IPS-20b (cell line): Measurements from ENCODE around the gene TLE3.

Experiments
- H3K27ac ChIP-seq: one replicate; pipeline ENCODE4 v1.5.1; 2013; ENCODE audit warnings: low read length
- H3K27me3 ChIP-seq: 2 replicates; pipeline ENCODE4 v1.6.1; 2013; ENCODE audit warnings: mild to moderate bottlenecking, low read length, inconsistent platforms; ENCODE audit not compliant: insufficient read depth
- H3K36me3 ChIP-seq: 2 replicates; pipeline ENCODE4 v1.6.1; 2013; ENCODE audit warnings: low read depth, mild to moderate bottlenecking, inconsistent platforms, low read length, moderate library complexity; ENCODE audit not compliant: insufficient read depth
- H3K4me1 ChIP-seq: 2 replicates; pipeline ENCODE4 v1.6.1; 2013; ENCODE audit warnings: mild to moderate bottlenecking, control low read depth, inconsistent platforms, low read length, moderate library complexity; ENCODE audit not compliant: insufficient read depth
- H3K4me3 ChIP-seq: 2 replicates; pipeline ENCODE4 v1.5.1; 2013; ENCODE audit warnings: mild to moderate bottlenecking, low read length, inconsistent platforms
- H3K9ac ChIP-seq: 2 replicates; pipeline ENCODE4 v1.6.1; 2013; ENCODE audit warnings: low read depth, mild to moderate bottlenecking, inconsistent platforms, low read length, moderate library complexity
- H3K9me3 ChIP-seq: 2 replicates; pipeline ENCODE4 v1.6.1; 2013; ENCODE audit warnings: mild to moderate bottlenecking, low read depth, low read length, inconsistent platforms; ENCODE audit not compliant: insufficient read depth

Gene TLE3

DNA sequence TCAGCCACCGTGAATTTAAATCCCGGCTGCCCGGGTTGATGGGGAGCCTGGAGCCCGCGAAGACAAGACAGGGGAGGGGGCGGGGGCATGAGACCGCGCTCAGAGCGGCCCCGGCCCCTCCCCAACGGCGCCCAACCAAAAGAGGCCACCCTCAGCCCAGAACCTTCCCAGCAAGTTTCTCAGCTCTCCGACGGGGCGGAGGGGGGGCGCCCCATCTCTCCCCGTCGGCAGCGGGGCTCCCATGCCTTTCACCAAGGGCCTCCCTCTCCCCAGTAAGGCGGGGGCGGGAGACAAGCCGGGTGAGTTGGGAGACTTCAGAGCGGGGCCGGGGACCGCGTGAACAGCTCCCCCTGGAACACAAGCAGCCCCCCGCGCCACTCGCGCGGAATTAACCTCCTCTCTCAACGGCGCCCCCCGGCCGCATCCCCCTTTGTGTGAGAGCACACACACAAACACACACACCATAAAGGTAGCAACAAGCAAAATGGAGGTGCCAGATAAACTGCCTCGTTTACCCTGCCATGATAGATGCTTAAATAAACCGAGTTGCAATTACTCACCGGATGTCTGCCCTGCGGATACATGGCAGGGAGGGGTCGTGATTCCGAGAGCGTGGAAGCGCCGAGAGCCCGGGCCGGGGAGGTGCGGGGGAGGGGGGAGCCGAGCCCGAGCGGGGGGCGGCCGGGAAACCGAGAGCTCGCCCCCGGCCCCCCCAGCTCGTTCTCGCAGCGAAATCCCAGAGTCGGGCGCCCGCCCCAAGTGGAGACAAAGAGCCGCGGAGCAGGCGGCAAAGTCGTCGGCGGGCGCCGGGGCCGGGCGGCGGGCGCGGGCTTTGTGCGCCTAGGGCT lies 1.3 kb downstream of the TLE3 start:
- H3K36me3 ChIP-seq: peaks cover 29% of the 10 kb centered on the region
- no peaks in the 10 kb centered on the region for H3K9me3 ChIP-seq
- peaks cover 38% of the 10 kb centered on the region for H3K4me1 ChIP-seq
- H3K9ac ChIP-seq: peak overlapping the region; percentile 91
- peaks cover 38% of the 10 kb centered on the region for H3K27me3 ChIP-seq
- H3K27ac ChIP-seq: no peak overlapping the region
- peak overlapping the region; percentile 94 for H3K4me3 ChIP-seq

DNA sequence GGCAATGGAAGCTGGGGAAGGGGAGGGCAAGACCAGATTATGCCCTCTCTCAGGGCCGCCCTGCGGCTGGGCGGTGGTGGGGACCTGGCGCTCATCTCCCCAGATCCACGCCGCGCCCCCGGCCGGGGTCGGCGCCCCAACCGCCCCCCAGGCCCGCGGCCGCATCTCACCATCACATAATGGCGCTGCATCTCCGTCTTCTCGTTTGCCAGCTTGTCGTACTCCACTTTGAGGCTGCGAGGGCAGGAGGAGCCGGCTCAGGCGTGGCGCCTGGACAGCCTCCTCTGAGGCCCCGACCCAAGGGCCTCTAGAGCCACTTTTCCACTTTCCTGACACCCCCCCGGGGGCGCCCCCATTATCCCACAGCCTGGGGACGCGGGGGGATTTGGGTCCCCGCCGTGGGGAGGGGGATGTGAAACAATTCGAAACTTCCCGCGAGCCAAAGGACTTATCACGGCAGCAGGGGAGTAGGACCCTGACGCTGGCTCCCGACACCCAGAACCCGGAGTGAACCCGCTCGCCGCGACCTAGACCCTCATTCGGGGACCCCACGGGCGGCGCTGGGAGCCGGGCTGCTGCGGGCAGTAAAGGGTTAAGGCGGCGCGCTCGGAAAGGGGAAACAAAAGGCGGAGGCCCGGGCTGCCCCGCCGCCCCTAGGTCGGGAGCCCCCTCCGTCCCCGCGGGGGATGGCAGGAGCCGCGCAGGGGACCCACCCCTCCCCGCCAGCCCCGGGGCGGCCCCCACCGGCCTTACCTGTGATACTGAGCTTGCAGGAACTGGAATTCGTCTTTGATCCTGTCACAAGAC lies 2.1 kb downstream of the TLE3 start:
- H3K27me3 ChIP-seq: peaks cover 33% of the 10 kb centered on the region; the same call in 1 of the 2 replicates
- peaks cover 46% of the 10 kb centered on the region for H3K4me1 ChIP-seq
- H3K27ac ChIP-seq: no peak overlapping the region
- peaks cover 37% of the 10 kb centered on the region for H3K36me3 ChIP-seq
- H3K9me3 ChIP-seq: no peaks in the 10 kb centered on the region
- H3K4me3 ChIP-seq: peak overlapping the region; percentile 94
- peak overlapping the region; percentile 91; the same call in 1 of the 2 replicates for H3K9ac ChIP-seq

DNA sequence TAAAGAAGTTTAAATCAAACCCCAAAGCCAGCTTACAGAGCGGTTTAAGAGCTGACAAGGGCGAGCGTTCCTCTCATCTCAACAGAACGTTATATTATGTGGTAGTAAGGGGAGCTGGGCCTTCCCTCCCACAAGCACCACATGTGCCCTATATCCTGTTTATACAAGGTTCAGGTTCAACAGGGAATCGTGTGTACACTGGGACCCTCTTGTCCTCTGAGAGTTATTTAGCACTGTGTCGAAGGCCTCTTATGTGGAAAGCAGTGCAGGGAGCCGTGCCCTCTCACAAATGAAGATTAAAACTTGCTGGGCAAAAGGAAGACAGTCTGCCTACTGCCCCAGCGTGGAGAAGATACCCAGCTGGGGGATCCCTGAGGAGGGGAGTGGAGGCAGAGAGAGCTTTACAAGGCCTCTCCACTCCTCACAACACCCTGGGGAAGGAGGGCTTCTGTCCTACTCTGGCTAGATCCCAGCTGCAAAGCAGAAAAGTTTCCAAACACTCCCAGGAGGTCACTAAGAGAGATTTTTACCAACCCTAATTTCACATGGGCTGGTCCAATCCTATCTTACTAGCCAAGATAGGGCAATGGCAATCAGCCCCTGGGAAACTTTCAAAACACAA lies 2.9 kb downstream of the TLE3 start:
- Histone ChIP-seq H3K4me1 (peaks cover 54% of the 10 kb centered on the region), H3K36me3 (peaks cover 45% of the 10 kb centered on the region), H3K9ac (peak overlapping the region; percentile 91), H3K27ac (no peak overlapping the region), H3K27me3 (peaks cover 28% of the 10 kb centered on the region; the same call in 1 of the 2 replicates), H3K4me3 (peak overlapping the region; percentile 94), H3K9me3 (no peaks in the 10 kb centered on the region)

DNA sequence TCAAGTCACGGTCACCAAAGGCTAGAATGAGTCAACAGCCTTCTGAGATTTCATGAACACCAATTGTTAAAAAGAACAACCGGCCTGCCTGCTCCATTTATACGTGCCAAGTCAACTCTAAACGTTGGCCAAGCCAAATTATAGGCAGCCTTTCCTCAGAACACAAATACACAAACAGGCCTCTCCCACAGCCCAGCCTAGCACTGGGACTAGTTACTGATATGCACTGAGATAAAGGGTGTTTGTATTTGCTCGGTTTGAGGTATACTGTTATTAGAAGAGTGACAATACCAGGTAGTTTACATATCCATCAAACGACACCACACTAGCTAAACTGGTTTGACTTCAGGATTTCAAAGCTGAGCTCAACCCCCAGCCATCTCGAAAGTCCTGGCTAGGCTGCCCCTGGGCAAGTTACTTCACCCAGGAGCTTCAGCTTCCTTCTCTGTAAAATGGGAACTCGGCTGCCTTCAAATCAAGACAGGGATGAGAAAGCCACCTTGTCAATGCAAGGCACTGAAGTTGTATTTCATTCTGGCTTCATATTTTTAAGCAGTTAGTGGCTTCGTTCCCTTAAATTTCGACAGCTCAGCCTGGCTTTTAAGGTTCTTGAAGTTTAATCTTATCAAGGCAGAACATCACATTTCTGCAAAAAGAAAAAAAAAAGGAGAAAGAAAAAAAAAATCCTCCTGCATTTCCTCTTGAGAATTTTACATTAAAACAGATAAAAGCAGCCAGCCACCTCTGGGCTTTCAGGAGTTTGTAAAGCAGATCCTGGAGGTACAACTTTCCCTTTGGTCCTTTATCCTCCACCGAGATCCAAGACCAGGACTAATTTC lies 4.0 kb downstream of the TLE3 start:
- peaks cover 64% of the 10 kb centered on the region for H3K4me1 ChIP-seq
- peaks cover 28% of the 10 kb centered on the region; the same call in 1 of the 2 replicates for H3K27me3 ChIP-seq
- peak overlapping the region; percentile 94 for H3K4me3 ChIP-seq

DNA sequence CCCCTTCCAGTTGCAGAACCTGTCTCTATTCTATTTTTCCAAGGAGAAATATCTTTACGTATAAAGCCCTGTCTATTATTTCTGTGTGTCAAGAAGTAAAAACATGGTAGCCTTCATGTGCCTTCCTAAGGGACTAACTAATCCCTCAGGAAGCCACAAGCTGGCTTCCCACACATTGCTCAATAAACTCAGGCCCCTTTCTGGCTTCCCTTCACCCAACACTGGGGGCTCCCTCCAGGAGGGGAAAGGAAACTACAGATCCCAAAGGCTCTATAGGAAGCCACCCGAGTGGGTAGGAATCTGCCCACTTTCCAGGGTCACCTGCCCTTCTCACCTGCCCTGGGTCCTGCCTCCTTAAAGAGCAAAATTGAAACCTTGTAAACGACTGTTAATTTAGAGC lies 4.6 kb downstream of the TLE3 start:
- Histone ChIP-seq H3K27me3 (peaks cover 28% of the 10 kb centered on the region; the same call in 1 of the 2 replicates), H3K4me1 (peaks cover 66% of the 10 kb centered on the region), H3K9me3 (no peaks in the 10 kb centered on the region), H3K36me3 (peaks cover 56% of the 10 kb centered on the region), H3K4me3 (peak overlapping the region; percentile 94), H3K27ac (no peak overlapping the region), H3K9ac (peak overlapping the region; percentile 33; the same call in 1 of the 2 replicates)

More for the DNA sequence above, 4.0 kb downstream of the TLE3 start:
- peaks cover 52% of the 10 kb centered on the region for H3K36me3 ChIP-seq
- H3K27ac ChIP-seq: no peak overlapping the region
- no peaks in the 10 kb centered on the region for H3K9me3 ChIP-seq
- peak overlapping the region; percentile 33; the same call in 1 of the 2 replicates for H3K9ac ChIP-seq

DNA sequence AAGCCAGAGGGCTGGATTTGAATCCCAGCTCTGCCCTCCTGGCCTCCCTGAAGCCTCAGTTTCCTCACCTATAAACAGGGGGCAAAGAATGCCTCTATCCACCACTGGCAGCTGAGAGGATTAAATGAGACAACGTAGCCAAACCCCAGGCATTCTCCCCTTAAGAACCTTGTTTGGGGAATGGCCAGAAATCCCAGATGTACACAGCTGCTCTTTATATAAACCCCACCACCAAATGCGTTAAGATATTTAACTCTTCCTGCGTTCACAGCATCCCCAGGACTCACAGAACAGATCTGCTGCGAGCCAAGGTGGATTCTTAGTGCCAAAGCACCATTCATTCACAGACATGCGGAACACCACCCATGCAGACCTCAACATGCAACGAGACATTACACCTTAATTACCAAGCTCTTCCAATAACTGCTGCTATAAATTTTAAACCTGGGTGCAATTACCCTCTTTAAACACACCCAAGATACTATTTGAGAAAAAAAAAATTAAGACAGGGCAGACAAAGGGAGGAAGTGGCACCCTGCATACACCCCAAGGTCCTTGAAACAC lies 5.2 kb downstream of the TLE3 start:
- Histone ChIP-seq H3K4me1 (peaks cover 68% of the 10 kb centered on the region), H3K9me3 (no peaks in the 10 kb centered on the region), H3K4me3 (peak overlapping the region; percentile 94), H3K27me3 (peaks cover 28% of the 10 kb centered on the region; the same call in 1 of the 2 replicates), H3K27ac (no peak overlapping the region), H3K36me3 (peaks cover 60% of the 10 kb centered on the region), H3K9ac (no peak overlapping the region)

DNA sequence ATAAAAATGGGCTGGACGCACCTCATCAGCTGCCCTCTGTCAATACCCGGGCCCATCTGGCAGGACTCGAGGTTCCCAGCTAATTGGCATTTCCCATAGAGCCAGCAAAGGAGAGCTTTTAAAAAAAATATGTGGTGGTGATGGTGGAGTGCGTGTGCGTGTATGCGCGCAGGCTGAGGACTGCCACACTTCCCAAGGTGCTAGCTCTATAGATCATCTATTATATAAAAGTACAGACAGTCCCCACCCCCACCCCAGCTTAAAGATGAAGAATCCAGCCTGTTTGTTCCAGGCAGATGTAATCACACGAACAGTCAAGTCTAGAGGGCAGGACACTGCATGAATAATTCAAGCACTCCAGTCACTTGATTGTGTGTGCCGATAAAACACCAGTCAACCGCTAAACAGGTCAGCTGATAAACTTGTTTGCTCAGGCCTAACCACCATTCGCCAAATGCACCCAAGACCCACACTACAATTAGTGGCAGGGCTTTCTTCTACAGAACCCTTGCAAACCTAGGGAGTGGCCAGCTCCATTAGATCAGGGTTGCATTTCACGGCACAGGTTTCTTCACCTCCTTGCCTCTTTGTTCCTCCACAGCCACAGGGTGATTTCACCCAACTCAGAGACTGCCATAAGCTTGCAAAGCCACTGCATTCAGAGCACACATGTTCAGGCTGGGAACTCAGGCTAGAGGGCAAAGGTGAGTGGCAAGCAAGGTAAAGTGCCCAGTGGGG lies 5.8 kb downstream of the TLE3 start:
- H3K36me3 ChIP-seq: peaks cover 67% of the 10 kb centered on the region
- H3K4me1 ChIP-seq: peaks cover 70% of the 10 kb centered on the region
- no peak overlapping the region for H3K27ac ChIP-seq
- peaks cover 28% of the 10 kb centered on the region; the same call in 1 of the 2 replicates for H3K27me3 ChIP-seq
- H3K4me3 ChIP-seq: peak overlapping the region; percentile 94
- no peaks in the 10 kb centered on the region for H3K9me3 ChIP-seq
- H3K9ac ChIP-seq: no peak overlapping the region

DNA sequence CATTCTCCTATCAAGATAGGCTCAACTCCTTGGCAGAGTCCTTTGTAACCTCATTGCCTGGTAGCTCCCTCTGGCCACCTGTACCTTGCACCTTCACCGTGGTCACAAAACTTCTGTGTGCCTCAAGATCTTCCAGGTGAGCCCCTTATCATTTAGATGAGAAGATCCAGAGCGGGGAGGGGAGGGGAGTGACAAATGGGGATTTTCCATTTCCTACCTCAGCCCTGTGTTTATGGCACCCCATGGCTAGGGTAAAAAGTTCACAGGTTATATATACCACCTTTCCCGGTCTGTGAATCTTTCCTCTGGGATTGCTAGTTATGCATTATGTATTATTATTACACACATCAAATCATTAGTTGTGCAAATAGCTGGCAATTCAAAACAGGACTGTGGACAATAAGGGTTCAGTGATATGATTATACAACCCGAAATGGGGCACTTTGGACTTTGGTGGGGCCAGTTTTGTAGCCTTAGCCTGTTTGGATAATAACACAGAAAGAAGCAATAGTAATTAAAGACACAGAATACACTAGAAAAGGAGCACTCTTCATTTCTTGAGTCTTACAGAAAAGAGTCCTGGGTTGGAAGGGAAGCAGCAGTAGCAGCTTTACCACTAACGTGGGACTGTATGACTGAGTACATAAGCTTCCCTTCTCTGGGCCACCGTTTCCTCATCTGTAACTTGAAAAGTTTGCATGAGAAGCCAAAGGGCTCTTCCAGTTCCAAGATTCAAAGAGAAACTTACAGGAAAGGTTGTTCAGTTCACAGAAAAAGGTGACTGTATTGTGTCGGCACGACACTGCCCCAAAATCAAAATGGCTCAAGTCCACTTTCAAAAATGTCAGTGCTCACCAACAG lies 7.1 kb downstream of the TLE3 start:
- peaks cover 79% of the 10 kb centered on the region for H3K36me3 ChIP-seq
- peak overlapping the region; percentile 8; the same call in 1 of the 2 replicates for H3K4me3 ChIP-seq
- H3K4me1 ChIP-seq: peaks cover 70% of the 10 kb centered on the region
- H3K9me3 ChIP-seq: no peaks in the 10 kb centered on the region
- peaks cover 28% of the 10 kb centered on the region; the same call in 1 of the 2 replicates for H3K27me3 ChIP-seq
- no peak overlapping the region for H3K9ac ChIP-seq
- H3K27ac ChIP-seq: no peak overlapping the region

DNA sequence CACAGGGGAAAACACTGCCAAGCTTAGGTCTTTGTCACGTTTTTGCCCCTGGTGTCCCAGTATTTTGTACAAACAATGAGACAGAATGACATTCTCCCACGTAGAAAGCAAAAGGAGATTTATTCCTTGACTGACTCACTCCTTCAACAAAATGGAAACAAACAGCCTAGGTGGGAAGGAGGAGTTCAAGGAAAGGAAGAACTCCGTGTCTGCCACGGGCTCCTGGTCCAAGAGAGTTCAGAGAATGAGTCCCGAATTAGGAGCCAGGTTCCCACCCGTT lies 8.1 kb downstream of the TLE3 start:
- H3K27ac ChIP-seq: no peak overlapping the region
- no peaks in the 10 kb centered on the region for H3K9me3 ChIP-seq
- H3K4me3 ChIP-seq: no peak overlapping the region
- H3K27me3 ChIP-seq: peaks cover 18% of the 10 kb centered on the region; the same call in 1 of the 2 replicates
- H3K4me1 ChIP-seq: peaks cover 66% of the 10 kb centered on the region
- peaks cover 85% of the 10 kb centered on the region for H3K36me3 ChIP-seq
- no peak overlapping the region for H3K9ac ChIP-seq
